PFSK-1 (cell line): Measurements from ENCODE around the gene CACNA2D2.

Source experiments
- POLR2AphosphoS5 ChIP-seq: IDR thresholded peaks from 2 replicates; pipeline ENCODE4 v1.6.1; 2012; ENCODE audit warnings: low read depth, mild to moderate bottlenecking, control low read depth, low read length, moderate library complexity
- REST ChIP-seq, 2 experiments: IDR thresholded peaks; 2 replicates each; pipeline versions ENCODE4 v1.6.1 to v1.8.0; 2011 to 2012; ENCODE audit warnings: low read depth in 2 of 2, low read length in 2 of 2, control low read depth in 1 of 2, inconsistent platforms in 1 of 2, mild to moderate bottlenecking in 1 of 2, moderate library complexity in 1 of 2; ENCODE audit not compliant: insufficient read depth in 1 of 2
- SIN3A ChIP-seq: IDR thresholded peaks from 2 replicates; pipeline ENCODE4 v1.6.1; 2012; ENCODE audit warnings: mild to moderate bottlenecking, low read length, moderate library complexity, borderline replicate concordance; ENCODE audit not compliant: insufficient read depth

- TF ChIP-seq POLR2AphosphoS5, result no peak
- no peak for TF ChIP-seq SIN3A
- no peak for TF ChIP-seq REST (IDR thresholded peaks at IDR 0.05; ENCODE audit: insufficient read depth in 1 of 2, low read depth in 2 of 2, low read length in 2 of 2)
Measured at GRCh38 chr3:50411229-50411628, 92.2 kb downstream of the CACNA2D2 start.
